HPDE6-E6E7 (cell line): ENCODE data around the gene PARVB.

ENCODE experiments used
- DNase-seq: peaks from one replicate; pipeline ENCODE4 v3.0.0; 2011; ENCODE audit warnings: missing footprints; ENCODE audit errors: extremely low spot score

The PARVB gene

GRCh38 chr22:44088976-44089570 lies 65.0 kb downstream of the PARVB start:
- DNase-seq, result peak; percentile 14

DNA sequence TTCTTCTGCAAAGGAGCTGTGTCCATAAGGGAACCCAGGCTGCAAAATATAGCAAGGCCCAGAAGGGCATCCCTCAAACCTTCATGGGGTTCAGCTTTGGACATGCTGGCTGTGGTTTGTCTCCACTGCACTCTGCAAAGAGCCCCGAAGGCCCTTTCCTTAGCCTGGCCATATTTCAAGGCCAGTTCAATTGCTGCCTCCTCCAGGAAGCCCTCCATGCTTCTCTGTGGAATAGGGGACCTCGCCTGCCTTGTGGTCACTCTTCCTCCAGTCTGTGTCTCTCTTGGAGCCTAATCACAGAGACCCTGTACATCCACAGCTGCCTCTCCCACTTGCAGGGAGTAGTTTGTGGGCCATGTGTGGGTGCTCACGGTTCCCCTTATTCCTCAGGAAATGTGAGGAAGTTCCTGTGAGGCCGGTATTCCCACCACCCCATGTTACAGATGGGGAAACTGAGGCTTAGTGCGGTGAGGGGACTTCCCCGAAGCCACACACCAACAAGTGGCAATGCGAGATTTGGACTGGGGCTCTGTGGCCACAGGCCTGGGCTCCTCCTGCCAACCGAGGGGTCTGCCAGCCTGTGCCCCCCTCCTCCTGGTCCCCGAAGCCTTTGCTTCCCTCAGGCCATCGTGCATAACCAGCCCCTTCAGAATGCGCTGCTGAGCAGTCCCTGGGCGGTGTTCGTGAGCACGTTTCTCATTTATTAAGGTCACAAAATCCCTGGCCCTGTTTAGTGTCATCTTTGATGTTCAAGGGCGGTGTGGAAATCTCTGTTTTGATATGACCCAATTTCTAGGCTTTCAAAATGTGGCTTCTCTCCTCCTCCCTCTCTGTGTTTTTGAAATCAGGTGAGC lies 65.8 kb downstream of the PARVB start:
- no peak for DNase-seq

DNA sequence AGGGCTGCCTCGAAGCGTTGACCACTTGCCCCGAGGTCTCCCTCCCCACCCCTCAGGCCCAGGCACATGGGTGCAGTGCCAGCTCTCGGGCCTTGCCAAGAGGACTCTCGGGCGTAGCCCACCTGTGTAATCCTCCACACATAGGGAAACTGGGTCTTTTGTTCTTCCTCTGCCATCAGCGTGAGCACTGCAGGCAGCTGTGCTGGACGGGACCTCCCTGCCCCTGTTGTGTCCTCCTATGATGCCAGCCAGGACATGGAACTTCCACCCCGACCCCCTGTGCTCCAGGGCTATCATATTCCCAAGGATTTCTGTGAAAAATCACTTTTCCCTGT lies 66.4 kb downstream of the PARVB start:
- DNase-seq, result no peak

- DNase-seq, result no peak
These were observed 67.1 kb downstream of the PARVB start for GRCh38 chr22:44091021-44091721.

GRCh38 chr22:44091751-44092150 lies 67.6 kb downstream of the PARVB start:
- no peak for DNase-seq

- DNase-seq, result no peak
These were observed 68.6 kb downstream of the PARVB start for GRCh38 chr22:44092636-44093220.

GRCh38 chr22:44093791-44094190 lies 69.7 kb downstream of the PARVB start:
- no peak for DNase-seq

DNA sequence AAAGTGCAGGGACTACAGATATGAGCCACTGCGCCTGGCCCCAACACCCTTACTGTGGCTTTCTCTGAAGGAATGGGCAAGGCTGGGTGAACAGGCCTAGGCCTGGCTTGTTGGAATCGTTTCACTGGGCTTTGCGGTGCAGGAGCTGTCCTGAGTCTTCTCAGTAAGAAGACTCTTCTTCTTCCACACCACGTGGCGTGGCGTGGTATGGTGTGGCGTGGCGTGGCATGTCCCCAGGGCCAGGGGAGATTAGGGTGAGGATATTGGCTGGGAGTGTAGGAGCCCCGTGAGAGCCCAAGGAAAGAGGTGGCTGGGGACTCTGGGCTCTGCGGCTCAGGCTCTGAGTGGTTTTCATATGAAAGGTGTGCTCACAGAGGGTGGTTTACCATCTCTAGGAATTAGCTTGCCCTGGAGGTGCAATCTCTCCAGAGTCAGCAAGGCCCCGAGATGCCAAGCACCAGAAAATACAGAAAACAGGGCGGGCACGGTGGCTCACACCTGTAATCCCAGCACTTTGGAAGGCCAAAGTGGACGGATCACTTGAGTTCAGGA lies 70.7 kb downstream of the PARVB start:
- DNase-seq, result no peak

GRCh38 chr22:44096736-44097135 lies 72.6 kb downstream of the PARVB start:
- DNase-seq, result no peak

DNA sequence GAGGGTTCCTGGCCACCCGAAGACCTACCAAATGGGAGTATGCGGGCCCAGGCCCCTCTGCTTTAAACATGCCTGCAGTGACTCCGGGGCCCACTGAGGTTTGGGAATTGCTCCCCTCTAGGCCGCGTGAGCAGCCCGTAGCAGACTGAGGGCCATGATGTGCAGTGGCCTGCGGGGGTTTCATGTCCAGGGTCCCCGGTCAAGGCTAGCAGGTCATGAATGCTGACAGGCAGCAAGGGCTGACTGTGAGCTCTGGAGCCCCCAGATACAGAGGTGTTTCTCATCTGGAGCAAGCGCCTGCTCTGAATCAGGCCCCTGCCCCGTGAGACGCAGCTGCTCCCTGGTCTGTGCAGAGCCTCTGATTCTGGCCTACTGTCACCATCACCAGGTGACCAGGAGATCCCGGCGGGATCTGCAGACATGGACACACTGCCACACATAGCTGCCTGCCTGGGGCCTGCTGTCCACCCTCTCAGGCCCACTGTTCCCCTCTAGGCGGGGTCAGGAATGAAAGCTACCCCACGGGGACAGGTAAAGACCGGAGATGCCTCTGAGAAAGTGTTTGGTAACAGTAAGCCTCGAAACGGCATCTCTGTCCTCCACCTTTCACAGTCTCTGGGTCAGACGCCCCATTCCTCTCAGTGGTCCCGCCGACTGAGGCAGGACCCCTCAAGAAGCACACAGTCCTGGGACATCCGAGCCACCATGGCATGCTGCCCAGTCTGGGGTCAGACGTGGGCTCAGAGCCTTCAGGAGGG lies 73.3 kb downstream of the PARVB start:
- no peak for DNase-seq

GRCh38 chr22:44098021-44098739 lies 74.1 kb downstream of the PARVB start:
- DNase-seq, result no peak

- DNase-seq, result no peak
These were observed 74.9 kb downstream of the PARVB start for GRCh38 chr22:44098966-44099530.

DNA sequence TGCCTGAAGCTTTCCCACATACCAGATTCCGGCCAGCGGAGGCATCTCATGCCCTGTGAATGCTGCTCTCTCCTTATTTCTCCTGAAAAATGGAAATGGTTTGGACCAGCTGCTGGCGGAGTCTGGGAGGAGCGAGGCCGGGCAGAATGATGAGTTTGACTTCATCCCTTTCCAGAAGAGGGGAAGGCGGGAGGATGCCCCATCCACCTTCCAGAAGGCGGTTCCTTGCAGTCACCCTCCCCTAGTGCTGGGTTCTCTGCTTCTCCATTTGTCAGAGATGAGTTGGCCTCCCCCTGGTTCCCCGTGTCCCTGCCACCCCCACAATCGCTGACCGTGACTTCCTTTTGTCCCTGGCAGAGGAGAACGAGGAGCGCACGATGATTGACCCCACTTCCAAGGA lies 75.6 kb downstream of the PARVB start:
- DNase-seq, result no peak

DNA sequence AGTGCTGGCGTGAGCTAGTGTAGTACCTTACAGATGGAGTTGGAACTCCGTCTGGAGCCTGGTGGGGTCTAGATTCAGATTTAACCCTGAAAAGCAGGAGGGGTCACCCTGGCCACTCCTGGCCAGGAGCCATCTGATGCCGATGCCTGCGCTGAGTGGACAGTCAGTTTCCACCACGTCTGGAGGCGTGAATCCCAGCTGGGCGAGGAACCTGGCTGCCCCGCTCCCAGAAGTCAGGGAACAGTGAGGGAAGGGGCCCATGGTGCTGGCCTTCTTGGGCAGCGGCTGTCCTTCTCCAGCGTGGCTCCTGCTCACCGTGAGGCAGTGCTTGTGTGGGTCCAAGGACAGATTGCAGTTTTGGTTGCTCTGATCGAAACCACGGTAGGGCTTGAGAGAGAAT lies 76.3 kb downstream of the PARVB start:
- no peak for DNase-seq

- DNase-seq, result no peak
These were observed 78.0 kb downstream of the PARVB start for GRCh38 chr22:44102121-44102520.

DNA sequence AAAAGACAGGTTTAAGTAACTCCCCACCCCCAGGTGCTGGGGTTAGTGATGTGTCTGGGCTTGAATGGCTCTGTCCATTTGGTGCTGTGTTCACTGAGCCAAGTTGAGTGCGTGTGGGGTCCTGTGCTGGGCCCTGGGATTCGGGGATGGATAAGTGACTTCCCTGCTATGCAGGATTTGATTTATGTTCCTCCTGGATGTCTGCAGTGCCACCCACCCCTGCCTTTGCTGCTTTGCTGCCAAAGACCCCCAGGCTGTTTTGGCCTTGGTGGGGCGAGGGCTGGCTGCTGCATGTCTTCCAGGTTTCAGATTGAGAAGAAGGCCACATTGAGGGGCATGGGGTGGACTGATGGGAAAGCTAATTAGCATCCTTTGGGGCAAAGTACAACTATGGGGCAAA lies 78.8 kb downstream of the PARVB start:
- no peak for DNase-seq

- DNase-seq, result no peak
These were observed 79.8 kb downstream of the PARVB start for GRCh38 chr22:44103735-44104480.

DNA sequence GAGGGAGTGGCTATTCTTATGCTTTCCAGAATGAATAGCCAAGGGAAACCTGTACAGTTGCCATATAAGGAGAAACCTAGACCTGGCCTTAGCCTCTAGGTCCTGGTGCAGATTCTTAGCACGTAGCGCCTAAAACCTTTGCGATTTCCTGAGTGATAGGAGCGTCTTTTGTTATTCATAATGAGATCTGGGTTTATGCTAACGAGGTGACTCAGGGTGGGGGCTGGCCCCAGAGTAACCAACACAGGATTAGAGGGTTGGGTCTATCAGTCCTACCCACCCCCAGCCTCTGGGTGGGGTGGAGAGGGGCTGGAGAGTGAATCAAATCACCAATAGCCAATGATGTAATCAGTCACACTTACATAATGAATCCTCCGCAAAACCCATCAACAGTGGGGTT lies 83.2 kb downstream of the PARVB start:
- no peak for DNase-seq

GRCh38 chr22:44108076-44108475 lies 84.0 kb downstream of the PARVB start:
- no peak for DNase-seq
